Measurements from ENCODE around the gene DUSP8.

DUSP8 gene

DNA sequence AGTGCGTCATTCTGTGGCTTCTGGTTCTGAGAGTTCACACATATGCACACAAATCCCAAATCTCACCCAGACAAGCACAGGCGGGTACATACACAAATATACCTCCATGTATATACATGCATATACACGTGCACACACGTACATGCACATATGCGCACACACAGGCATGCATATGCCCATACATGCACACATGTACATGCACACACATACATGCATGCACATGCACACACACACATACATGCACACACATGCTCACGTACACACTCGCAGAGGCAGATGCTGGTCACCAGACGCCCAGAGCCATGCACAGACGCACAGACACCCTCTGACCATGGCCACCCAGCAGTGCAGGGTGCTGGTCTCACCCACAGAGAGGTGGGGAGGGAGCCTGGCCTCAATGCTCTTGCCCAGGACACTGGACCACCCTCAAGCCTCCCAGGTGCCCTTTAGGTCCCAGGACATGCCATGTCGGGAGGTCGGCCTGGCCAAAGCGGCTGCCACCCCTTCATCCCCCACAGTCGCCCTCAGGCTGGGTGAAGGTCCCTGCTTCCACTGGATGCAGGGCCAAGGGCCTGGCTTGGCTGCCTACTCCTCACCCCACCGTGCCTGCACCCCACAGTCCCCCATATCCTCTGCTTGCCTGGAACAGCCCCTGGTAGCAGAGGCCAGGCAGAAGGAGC lies 9.5 kb downstream of the DUSP8 start:
- TF ChIP-seq CTCF (conservative IDR thresholded peaks at IDR 0.05; ENCODE audit: low read length): no peak
- DNase-seq (ENCODE audit: low read depth): no peak
- H3K4me3 ChIP-seq (ENCODE audit: low read length): no peak overlapping the region

GRCh38 chr11:1561955-1562354 lies 10.1 kb downstream of the DUSP8 start:
- no peak overlapping the region for H3K4me3 ChIP-seq (ENCODE audit: low read length)
- TF ChIP-seq CTCF (conservative IDR thresholded peaks at IDR 0.05; ENCODE audit: low read length): no peak
- DNase-seq (ENCODE audit: low read depth): no peak

DNA sequence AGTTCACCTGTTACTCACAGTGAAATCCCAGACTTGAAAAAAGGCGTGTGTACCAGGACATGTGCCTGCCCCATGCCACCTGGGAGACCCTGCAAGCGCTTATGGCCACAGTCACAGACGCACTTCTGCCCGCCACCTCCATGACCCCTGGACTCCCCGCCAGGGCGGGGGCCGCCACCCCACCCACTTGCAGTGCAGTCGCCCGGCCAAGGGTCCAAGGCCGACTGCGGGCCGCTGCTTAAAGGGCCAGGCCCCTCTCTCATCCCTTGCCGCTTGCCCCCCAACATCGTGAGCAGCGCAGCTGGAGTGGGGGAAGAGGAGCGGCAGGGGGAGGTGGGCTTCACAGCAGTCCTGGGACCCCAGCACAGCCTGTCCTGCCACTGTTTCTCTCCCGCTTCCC lies 10.8 kb downstream of the DUSP8 start:
- DNase-seq (ENCODE audit: low read depth): no peak
- TF ChIP-seq CTCF (conservative IDR thresholded peaks at IDR 0.05; ENCODE audit: low read length): no peak

DNA sequence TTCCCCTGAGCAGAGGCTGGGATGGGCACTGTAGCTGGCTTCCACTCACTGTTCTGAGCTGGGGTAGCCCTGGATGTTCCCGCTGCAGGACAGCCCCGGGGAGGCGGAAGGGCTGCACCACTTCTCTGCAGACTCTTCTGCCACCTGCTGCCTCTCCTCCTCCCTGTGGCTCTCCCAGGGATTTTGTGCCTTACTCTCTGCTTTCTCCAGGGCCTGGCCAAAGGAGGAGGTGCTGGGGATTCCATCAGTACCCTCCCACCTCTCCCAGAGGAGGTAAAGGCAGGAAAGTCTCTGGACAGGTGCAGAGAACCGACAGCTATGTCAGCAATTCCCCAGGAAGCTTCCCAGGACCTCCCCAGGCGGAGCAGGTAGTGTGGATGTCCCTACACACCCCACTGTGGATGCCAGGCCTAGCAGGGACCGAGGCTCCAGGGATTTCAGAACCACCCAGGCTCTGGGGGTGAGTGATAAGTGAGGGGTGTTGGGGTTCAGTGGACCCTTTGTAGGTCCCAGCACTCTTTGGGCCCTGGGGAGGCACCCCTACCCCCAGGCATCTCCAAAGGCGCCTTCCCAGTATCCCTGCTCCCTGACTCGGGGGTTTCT lies 11.3 kb downstream of the DUSP8 start:
- no peak for DNase-seq (ENCODE audit: low read depth)
- H3K4me3 ChIP-seq (ENCODE audit: low read length): no peak overlapping the region
- no peak for TF ChIP-seq CTCF (conservative IDR thresholded peaks at IDR 0.05; ENCODE audit: low read length)

More for the DNA sequence above, 10.8 kb downstream of the DUSP8 start:
- no peak overlapping the region for H3K4me3 ChIP-seq (ENCODE audit: low read length)

DNA sequence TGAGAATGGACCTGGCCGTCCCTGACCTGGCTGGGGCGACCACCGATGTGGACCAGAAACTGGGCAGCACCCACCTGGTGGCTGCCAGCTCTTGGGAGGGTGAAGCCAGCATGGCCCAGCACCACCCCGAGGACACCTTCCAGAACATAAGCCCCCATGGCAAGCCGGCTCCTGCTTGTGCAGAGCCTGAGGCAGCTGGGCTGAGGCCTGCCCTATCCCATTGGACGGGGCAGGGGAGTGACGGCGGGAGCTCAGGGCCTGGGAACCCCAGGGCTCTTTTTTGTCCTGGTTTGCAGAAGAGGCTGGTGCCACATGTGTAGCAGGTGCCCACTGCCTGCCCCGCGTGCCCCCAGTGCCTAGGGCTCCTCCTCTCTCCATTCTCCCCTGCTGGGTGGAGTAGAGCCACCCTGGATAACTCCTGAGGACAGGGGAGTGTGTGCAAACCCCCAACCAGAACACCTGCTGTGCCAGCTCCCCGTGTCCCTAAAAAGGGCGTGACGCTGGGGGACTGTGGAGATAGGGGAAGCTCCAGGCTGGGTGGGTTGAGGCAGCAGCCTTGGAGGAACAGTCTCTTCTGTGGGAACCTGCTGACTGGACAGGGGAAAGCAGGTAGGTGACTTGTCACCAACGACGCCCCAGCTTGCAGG lies 11.9 kb downstream of the DUSP8 start:
- H3K4me3 ChIP-seq (ENCODE audit: low read length): no peak overlapping the region
- no peak for DNase-seq (ENCODE audit: low read depth)
- no peak for TF ChIP-seq CTCF (conservative IDR thresholded peaks at IDR 0.05; ENCODE audit: low read length)

- no peak for TF ChIP-seq CTCF (conservative IDR thresholded peaks at IDR 0.05; ENCODE audit: low read length)
- DNase-seq (ENCODE audit: low read depth): peak; percentile 90
- no peak overlapping the region for H3K4me3 ChIP-seq (ENCODE audit: low read length)
Measured at GRCh38 chr11:1559111-1559951, 12.7 kb downstream of the DUSP8 start.

Measured in AG10803 (cell line).